Middle frontal gyrus (tissue), 1 donor: ENCODE results near the gene DROSHA.

ENCODE experiments used
- DNase-seq: peaks from one replicate; pipeline ENCODE4 v3.0.0-alpha.2; 2015; ENCODE audit warnings: low spot score; ENCODE audit errors: extremely low spot score

DROSHA gene

DNA sequence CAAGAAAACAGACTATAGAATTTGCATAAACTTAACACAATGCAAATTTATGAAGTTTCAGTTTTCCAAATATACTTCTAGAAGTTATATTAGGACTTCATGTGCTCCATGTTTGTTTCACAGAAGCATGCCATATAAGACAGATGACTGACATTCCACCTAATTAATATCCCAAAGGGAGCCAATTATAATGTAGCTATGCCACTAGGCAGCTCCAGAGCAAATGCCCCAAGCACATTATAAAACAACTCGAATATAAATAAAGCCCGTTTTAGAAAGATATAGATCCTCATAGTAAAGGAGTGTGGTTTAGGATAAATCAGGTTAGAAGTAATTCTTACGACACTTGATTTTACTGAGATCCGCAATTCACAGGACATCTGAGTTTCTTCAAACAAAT lies 8.9 kb downstream of the DROSHA start:
- DNase-seq, result no peak

DNA sequence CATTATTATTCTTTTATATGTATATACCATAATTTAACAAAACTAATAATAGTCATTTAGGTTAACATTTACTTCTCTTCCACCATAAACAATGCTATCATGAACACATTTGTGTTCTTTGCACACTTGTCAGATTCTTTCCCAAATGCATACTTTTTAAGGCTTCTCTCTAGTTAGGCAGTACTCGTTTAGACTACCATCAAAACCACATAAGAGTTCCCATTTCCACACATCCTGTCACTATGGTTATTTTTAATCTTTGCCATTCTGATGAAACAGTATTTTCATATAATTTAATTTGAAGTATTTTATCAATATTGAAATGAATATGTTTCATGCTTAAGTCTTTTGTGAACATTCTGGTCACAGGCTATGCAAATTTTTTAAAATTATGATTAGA lies 15.1 kb downstream of the DROSHA start:
- DNase-seq, result no peak

DNA sequence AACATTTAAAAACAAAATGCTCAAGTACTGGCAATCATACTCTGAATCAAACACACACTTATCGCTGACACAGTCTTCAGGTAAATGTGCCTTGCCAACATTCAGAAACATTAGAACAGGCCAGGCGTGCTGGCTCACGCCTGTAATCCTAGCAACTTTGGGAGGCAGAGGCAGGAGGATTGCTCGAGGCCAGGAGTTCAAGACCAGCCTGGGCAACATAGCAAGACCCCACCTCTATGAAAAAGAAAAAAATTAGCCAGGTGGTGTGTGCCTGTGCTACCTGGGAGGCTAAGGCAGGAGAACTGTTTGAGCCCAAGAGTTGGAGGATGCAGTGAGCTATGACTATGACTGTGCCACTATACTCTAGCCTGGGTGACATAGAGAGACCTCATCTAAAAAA lies 20.6 kb downstream of the DROSHA start:
- no peak for DNase-seq

DNA sequence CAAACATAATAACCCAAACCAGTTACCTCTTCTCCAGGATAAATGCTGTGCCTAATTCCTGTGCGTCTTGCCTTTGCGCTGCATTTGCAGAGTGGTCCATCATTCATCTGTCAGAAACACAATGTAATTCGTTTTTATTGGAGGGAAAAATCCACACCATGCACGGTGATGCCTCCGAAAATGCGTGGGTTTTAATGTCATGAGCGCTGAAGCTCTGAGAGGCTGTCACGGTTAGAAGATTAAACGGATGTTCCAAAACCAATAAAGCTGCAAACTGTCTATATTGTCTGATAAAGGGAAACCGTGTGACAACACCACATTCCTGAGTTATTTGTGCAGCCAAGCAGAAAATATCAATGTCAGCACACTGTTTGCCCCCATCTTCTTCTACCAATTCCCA lies 27.4 kb downstream of the DROSHA start:
- no peak for DNase-seq

DNA sequence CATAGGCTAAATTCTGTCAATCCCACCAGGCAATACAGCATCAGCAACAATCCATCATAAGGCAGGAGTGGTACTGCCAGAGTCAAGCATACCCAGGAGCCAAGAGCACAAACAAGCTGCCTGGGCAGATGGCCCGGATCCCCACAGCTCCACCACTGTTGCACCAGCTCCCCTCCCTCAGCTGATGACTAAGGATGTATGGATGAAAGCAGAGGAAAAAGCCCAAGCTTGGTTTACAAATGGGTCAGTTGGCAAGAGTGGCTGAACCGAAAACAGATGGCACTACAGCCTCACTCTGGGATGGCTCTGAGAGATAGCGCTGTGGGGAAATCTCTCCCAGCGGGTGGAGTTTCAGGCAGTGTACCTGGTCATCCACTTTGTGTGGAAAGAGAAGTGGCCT lies 29.4 kb downstream of the DROSHA start:
- peak; percentile 48 for DNase-seq

DNA sequence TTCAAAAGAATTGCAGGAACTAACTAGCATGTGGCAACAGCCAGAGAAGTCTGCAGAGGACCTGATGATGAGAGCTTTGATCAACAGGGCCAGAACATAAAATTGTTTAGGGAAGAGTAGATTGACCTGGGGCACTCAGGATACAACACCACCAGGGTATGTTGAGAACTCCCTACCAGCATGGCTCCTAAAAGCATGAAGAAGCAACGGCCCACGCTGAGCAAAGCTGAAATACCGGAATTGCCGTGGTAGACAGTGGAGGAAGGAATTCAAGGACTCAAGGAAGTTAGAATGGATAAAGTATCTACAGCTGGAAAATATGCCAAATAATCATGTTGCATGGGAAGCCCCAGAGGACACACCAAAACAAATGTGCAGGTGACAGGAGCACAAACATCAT lies 31.6 kb downstream of the DROSHA start:
- DNase-seq, result no peak

DNA sequence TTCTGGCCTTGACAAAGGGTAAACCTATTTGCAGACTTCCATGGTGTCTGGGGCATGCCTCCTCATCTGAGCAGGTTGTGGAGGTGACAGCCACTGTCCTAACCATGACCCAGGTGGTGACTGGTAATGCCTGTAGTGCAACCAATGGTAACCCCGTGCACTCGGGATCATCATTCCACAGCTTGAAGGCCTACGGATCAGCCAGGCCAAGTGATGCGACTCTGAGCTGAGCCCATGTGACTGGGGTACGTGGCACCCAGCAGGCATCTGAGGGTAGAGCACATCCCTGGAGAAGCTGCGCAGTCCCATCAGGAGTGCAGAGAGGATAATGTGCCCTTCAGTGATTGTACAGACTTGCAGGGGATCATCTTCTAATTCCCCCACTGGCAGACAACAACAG lies 35.0 kb downstream of the DROSHA start:
- DNase-seq, result no peak

DNA sequence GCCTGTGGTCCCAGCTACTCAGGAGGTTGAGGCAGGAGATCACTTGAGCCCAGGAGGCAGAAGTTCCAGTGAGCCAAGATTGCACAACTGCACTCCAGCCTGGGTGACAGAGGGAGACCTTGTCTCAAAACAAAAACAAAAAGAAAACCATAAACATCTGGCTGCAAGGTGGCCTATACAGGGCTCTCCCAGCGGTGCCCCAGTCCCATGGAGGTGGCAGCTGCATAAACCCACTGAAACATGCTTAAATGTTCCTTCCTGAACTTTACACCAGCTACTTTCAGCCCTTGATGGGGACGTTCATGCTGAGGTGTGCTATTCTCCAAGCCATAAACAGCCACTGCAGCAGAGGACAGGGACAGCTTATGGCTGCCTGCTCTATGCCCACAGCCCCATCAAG lies 35.6 kb downstream of the DROSHA start:
- no peak for DNase-seq

DNA sequence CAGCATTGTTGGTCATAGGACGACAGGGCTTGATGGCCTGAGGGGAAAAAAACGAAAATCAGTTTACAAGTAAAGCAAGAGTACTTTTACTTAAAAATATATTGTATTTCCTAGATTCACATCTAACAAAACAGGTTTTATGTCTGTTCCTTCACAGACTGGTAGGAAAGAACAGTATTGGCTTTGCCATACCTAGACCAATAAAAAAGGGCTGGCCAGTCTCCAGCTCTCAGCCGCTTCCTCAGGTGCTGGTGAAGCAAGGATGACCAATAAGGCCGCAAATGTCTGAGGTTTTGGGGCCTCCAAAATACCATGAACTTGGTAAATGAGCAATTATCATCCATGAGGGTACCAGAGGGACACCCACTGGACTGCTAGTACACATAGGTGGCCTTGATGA lies 36.6 kb downstream of the DROSHA start:
- DNase-seq, result no peak

DNA sequence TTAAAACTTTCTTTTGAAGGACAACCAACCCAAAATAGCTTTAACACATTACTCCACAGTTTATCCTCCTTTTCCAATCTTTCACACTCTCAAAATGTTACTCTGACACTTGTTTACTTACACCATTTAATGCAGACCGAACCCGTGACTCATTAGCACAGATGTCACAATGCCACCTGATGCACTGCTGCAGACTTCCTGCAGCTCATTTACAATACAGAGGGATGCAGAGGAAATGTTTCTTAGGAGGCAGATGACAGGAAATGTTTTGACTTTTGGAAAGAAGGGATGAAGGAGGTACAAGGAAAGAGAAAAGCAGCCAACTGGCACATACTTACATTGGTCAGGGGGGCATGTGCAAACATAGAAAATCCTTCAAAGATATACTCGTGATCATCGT lies 39.0 kb downstream of the DROSHA start:
- DNase-seq, result no peak

DNA sequence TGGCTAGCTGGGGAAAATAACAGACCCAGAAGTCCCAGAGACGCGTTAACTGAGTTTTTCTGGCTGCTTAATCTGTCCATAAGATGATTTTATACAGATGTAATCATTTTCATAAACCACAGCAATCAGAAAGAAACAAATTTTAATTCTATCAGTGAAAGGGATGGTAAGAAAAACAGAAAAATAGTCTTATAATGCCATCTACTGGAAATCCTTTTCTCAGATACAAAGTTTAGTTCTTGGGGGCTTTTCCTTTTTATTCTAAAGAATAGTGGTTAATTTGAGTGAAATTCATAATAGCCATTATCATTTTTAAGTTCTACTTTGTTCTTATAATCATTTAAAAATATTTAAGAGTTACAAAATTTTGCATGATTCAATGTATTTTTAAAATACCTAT lies 44.4 kb downstream of the DROSHA start:
- DNase-seq, result no peak

DNA sequence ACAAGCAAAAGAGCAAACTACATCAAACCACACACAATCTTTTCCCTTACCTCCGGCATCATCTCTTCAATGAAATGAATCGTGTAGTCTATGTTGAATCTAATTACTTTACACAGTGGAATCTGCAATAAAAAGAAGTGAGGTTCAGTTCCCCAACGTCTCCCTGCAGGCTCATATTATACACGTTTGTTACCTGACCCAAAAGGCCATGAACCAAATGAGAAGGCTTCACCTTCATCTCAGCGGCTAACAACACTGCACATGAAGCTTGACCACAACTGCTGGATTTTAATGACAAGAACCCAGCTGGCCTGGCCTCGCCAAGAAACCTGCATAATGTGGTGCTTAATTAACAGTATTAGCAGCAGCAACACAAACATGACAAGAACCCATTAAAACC lies 45.5 kb downstream of the DROSHA start:
- no peak for DNase-seq

DNA sequence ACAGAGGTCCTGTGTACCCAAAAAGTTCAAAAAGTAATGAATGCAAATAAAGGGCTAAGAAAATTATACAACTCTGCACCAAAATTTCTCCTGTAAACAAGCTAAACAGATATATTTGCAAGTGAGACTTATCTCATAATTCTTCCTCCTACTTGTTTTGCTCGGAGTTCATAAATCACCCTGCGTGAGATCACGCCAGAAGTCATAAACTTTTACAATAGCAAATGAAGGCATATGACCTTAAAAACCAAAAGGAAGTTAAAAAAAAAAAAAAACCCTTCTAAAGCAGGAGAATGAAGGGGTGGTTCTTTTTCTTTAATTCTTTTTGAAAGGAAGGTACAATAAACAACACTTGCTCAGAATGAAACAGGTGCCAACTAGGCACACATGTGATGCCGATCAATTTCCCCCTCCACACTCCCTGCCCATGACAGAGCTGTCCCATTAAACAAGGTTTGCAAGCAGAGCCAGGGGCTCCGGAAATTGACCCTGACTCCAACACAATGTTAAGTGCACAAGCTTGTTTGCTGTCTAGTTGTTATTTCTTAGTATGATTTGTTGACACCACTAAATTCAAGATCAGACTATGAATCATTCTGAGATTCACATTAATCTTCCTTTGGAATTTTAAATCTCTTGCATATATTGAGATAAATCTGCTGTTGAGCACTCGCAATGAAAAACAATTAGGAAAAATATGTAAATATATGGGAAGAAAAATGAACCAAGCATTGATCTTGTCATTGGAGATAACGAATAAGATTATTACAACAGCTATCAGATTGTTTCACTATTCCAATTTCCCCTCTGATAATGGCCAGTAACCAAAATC lies 46.3 kb downstream of the DROSHA start:
- no peak for DNase-seq

DNA sequence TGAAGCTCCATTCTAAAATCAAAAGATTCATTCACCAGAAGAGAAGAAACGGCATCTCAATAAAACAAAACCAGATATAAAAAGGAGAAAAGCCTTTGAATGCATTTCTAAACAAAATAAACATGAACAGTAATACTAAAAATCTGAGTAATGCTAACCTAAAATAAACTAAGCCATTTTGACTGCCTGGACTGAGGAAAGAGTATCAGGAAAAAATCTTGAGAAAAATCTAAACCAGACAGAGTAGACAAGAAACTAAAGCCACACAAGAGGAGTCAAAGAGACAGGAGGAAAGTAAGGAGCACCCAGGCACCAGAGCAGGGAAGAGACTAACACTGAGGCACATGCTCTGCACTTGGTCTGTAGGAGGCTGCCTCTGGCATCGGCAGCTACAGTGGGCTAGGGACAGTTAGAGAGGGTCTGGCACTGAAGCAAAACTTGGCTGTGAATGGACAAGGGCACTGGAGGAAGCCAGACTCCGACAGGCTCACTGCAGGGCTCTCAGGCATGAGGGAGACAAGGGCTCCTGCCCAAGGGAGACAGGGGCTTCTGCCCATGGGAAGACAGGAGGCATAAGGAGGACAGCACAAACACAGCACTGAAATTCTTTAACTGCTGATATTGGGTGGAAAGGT lies 50.2 kb downstream of the DROSHA start:
- no peak for DNase-seq

DNA sequence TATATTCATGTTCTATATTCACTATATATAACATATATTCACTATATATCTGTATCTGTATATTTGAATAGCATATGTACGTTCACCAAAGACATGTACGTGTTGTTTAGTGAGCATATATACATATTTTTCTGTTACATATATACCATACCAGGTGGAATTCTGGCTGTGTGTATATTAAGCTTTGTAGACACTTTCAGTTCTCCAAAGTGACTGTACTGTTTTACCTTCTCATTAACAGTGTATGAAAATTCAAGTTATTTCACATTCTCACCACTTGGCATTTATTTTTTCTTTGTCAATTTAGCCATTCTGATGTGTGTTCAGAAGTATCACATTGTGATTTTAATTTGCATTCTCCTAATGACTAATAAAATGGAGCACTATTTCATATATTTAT lies 52.2 kb downstream of the DROSHA start:
- DNase-seq, result no peak

DNA sequence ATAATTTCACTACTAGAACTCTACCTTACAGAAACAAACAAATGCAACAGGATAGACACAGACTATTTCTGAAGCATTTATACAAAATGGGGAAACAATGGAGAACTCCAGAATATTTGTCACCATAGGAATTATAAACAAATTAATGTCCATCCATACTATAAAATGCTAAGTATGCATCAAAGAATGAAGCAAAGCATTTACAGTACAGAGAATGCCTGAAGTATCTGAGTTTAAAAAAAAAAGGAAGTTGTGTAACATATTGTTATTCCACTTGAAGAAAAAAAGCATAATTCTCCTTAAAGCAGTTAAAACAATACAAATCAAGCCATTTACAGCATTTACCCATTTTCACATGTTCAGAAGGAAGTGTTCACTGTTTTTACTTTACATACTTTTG lies 53.0 kb downstream of the DROSHA start:
- DNase-seq, result no peak

DNA sequence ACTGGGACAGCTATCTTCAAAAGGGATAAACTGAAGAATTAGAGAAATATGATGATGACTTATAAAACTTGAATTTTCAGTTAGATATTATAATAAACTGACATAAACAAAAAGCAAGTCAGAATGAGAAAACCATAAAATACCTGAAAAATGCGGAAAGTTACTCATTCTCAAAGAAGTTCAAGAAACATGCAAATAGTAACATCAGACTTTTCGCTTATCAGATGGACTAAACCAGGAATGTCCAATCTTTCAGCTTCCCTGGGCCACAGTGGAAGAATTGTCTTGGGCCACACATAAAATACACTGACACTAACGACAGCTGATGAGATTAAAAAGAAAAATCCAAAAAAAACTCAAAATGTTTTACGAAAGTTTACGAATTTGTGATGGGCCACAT lies 53.9 kb downstream of the DROSHA start:
- DNase-seq, result no peak

DNA sequence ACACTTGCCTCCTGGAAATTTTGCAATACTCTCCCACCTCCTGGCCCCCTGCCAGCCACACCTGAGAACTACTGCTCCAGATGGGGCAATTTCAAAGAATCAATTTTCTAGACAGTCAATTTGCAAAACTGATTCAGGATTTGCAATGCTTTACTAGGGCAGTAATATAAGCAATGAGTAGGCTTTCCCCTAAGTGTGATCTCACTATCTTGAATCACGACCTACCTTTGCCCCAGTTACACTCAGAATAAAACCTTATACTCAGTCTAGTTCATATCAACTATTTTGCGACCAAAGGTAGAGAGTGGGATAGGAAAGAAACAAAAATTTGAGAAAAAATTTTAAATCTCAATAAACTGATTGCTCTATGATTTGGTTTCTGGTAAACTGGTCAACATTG lies 54.4 kb downstream of the DROSHA start:
- no peak for DNase-seq

DNA sequence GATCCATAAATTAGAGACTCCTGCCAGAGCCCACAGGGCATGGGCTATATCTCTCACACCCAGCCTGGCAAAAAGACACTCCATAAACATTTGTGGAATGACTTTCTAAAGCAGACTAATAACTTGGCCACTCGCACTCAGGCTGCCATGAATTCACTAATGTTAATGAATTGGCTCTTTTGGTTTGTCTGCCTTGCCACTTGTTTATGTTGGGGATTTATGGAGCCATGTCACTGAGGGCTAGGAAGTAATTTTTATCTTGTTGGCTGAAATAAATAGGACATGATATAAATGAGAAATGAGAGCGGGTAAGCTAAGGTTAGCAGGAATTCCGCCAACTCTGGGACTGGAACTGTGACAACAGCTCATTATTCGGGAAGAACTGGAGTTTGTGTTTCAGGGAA lies 55.2 kb downstream of the DROSHA start:
- peak; percentile 13 for DNase-seq

DNA sequence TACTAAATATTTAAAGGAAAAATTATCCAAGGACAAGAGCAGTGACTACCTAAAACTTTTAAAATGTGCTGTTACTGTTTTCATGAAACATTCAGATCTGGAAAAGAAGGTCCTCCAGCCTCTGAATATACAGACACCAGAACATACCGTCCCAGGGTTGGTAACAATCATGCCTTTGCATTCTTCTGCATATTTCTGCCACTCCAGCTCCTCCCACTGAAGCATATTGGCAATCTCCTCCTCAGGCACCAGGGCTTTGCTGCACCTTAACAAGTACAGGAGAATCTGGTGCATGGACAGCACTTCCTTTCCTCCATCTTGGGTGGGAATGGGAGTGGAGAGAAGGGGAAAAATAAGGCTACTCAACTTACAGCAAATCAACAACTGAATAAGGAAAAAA lies 60.0 kb downstream of the DROSHA start:
- no peak for DNase-seq

DNA sequence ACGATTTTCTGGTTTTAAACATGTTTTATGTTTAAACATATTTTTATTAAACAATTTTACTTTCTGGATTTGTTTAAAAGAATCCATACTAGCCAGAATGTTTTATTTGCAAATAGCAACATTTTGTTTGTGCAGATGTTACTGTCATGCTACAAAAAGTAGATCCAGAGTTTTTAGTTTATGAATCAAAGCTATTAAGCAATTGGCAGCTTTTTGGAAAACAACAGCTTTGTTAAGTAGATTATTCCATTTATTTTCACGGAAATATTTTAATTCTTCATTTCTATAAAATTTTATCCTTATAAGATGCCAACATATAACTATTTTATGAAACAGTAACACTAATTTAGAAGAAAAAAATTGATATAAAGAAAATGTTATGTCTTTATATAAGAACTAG lies 60.9 kb downstream of the DROSHA start:
- no peak for DNase-seq

DNA sequence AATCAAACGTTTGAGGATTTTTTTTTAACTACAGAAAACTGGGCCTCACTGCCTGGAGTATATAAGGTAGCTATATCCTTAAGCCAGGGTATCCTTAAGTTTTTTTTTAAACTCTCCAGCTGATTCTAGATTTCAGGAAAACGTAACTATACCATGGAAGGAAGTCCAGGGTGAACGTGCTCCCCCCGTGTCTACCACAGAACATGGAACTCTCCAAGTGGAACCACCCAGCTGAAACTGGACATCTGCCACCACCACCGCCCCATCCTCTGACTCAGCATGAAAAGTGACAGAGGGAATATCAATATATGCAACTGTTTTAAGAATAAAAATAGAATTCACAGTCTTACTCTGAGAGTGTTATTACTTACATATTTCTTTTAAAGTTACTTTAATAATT lies 61.3 kb downstream of the DROSHA start:
- no peak for DNase-seq

DNA sequence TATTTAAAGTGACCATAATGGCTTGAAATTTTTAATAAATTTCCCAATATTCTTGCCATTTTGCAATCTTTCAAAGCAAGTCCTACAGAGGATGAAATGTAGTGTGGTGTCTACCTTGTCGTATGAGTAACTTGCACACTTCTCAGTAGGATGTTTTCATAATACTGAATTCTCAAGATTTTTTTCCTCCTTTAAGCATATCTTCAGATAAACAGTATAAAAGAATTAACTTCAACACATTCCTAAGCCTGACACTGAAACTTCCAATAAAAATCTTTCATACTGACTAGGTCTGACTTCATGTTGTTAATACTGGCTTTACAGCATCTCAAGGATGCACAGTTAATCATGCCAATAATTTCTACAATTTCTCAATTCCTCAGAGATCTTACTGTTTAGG lies 62.0 kb downstream of the DROSHA start:
- no peak for DNase-seq
